ENCODE data around the gene CAMTA1. TPM values are rescaled to one million over a fixed set of nuclear protein-coding genes. Genes with fewer than 3 reads are reported as not detected.

The CAMTA1 gene
- polyA plus RNA-seq, 1 donor (not counting 4 experiments of a cell fraction or from before 2014, with no cell fraction given): 51.4 TPM

DNA sequence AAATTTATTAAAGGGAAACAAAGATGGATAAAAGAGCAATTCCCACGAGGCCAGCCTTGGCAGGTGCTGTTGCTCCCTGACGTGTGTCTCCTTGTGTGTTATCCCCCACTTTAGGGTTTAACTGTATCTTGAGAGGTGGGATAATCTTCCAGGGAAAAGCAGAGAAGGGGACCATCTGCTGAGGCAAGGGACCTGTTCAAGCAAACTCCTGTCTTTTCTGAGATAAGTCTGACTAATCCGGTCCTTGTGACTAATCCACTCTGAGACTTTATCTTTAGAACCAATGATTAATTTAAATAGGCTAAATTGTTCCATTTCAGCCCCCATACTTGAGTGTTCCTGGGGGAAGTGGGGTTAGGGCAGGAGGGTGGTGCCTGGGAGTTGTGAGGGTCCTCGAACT, 163.6 kb downstream of the CAMTA1 start:
- no peak overlapping the region for H3K4me2 ChIP-seq (ENCODE audit: control insufficient read depth, extremely low read depth, insufficient read depth, low read depth, low read length)
- H2AFZ ChIP-seq (ENCODE audit: control insufficient read depth, low read length): no peak overlapping the region
- no peaks in the 10 kb centered on the region for H3K79me2 ChIP-seq (ENCODE audit: control insufficient read depth, insufficient read depth, low read length)
- H3K27ac ChIP-seq (ENCODE audit: control insufficient read depth, insufficient read depth, low read length): no peak overlapping the region
- no peaks in the 10 kb centered on the region for H3K9me1 ChIP-seq (ENCODE audit: control insufficient read depth, extremely low read depth, insufficient read depth, low read length)
- H3K9ac ChIP-seq (ENCODE audit: control insufficient read depth, extremely low read depth, insufficient read depth, low read length): no peak overlapping the region
- no peaks in the 10 kb centered on the region for H3K9me3 ChIP-seq (ENCODE audit: control insufficient read depth, low read depth, low read length)
- no peaks in the 10 kb centered on the region for H4K20me1 ChIP-seq (ENCODE audit: control insufficient read depth, extremely low read depth, insufficient read depth, low read length)
- peaks cover 7% of the 10 kb centered on the region for H3K27me3 ChIP-seq (ENCODE audit: control insufficient read depth, extremely low read depth, insufficient read depth, low read length)
- FAIRE-seq: no peak
- dilution Hi-C loops (cut with MboI; ENCODE audit: extremely low pct_ligation_motif_present, low sequenced_read_pairs): no loop called here
- no peak for DNase-seq (ENCODE audit: low read depth, low spot score)
- H3K36me3 ChIP-seq (ENCODE audit: control insufficient read depth in 2 of 2, extremely low read depth in 1 of 2, insufficient read depth in 2 of 2, low read length in 2 of 2): no peaks in the 10 kb centered on the region
- H3K4me1 ChIP-seq (ENCODE audit: control insufficient read depth, extremely low read depth, insufficient read depth, low read length): no peaks in the 10 kb centered on the region
- no peak overlapping the region for H3K4me3 ChIP-seq (ENCODE audit: control insufficient read depth in 2 of 3, extremely low read depth in 1 of 3, insufficient read depth in 2 of 3, low read depth in 1 of 3, low read length in 3 of 3)
- no peak for TF ChIP-seq EZH2 (IDR thresholded peaks at IDR 0.05; ENCODE audit: low read length)
- TF ChIP-seq, protein P1, sequence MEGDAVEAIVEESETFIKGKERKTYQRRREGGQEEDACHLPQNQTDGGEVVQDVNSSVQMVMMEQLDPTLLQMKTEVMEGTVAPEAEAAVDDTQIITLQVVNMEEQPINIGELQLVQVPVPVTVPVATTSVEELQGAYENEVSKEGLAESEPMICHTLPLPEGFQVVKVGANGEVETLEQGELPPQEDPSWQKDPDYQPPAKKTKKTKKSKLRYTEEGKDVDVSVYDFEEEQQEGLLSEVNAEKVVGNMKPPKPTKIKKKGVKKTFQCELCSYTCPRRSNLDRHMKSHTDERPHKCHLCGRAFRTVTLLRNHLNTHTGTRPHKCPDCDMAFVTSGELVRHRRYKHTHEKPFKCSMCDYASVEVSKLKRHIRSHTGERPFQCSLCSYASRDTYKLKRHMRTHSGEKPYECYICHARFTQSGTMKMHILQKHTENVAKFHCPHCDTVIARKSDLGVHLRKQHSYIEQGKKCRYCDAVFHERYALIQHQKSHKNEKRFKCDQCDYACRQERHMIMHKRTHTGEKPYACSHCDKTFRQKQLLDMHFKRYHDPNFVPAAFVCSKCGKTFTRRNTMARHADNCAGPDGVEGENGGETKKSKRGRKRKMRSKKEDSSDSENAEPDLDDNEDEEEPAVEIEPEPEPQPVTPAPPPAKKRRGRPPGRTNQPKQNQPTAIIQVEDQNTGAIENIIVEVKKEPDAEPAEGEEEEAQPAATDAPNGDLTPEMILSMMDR (optimal IDR thresholded peaks at IDR 0.05 in 1 of 3, IDR thresholded peaks at IDR 0.05 in 1 of 3, conservative IDR thresholded peaks at IDR 0.05 in 1 of 3; ENCODE audit: extremely low read depth in 1 of 3, insufficient read depth in 2 of 3, low read length in 3 of 3): no peak

DNA sequence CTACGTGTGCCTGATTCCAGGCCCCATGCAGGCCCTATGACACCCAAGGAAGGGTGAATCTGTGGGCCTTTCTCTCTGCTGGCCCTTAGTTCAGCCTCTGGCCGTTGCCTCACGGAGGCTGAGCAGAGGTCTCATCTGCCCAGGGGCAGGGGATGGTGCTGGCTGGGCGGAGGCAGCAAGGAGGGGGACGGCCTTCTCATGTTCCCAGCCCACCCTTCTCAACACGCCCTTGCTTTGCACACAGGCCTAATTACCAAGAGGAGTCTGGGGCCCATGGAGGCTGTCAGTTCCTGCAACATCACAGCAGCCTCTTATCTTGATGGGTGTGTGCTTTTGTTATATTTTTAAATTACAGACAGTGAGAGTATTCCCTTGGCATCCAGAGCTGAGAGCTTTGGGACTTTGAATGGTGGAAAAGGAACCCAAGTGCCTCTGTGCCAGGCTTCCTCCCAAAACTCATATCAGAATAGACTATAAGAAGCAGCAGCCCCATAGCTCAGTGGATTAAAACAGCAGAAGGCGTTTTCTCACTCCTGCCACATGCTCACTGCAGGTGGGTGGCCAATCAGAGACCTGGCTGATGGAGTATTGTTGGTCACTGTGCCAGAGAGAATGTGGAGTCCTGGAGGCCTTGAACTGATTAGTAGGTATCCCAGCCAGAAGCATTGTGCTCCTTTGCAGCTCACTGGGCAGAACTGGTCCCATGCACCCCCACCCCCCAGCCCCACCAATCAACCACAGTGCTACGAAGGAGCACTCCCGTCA, 164.9 kb downstream of the CAMTA1 start:
- DNase-seq (ENCODE audit: low read depth, low spot score) (no peak), FAIRE-seq (no peak)
- no peak overlapping the region for H3K4me3 ChIP-seq (ENCODE audit: control insufficient read depth in 2 of 3, extremely low read depth in 1 of 3, insufficient read depth in 2 of 3, low read depth in 1 of 3, low read length in 3 of 3)
- H3K9ac ChIP-seq (ENCODE audit: control insufficient read depth, extremely low read depth, insufficient read depth, low read length): no peak overlapping the region
- dilution Hi-C loops (cut with MboI; ENCODE audit: extremely low pct_ligation_motif_present, low sequenced_read_pairs): no loop called here
- no peak overlapping the region for H3K27ac ChIP-seq (ENCODE audit: control insufficient read depth, insufficient read depth, low read length)
- no peaks in the 10 kb centered on the region for H3K79me2 ChIP-seq (ENCODE audit: control insufficient read depth, insufficient read depth, low read length)
- H4K20me1 ChIP-seq (ENCODE audit: control insufficient read depth, extremely low read depth, insufficient read depth, low read length): no peaks in the 10 kb centered on the region
- peaks cover 7% of the 10 kb centered on the region for H3K27me3 ChIP-seq (ENCODE audit: control insufficient read depth, extremely low read depth, insufficient read depth, low read length)
- no peaks in the 10 kb centered on the region for H3K4me1 ChIP-seq (ENCODE audit: control insufficient read depth, extremely low read depth, insufficient read depth, low read length)
- H3K9me1 ChIP-seq (ENCODE audit: control insufficient read depth, extremely low read depth, insufficient read depth, low read length): no peaks in the 10 kb centered on the region
- no peaks in the 10 kb centered on the region for H3K36me3 ChIP-seq (ENCODE audit: control insufficient read depth in 2 of 2, extremely low read depth in 1 of 2, insufficient read depth in 2 of 2, low read length in 2 of 2)
- no peak overlapping the region for H3K4me2 ChIP-seq (ENCODE audit: control insufficient read depth, extremely low read depth, insufficient read depth, low read depth, low read length)
- H2AFZ ChIP-seq (ENCODE audit: control insufficient read depth, low read length): no peak overlapping the region
- TF ChIP-seq, protein P1 (optimal IDR thresholded peaks at IDR 0.05 in 1 of 3, IDR thresholded peaks at IDR 0.05 in 1 of 3, conservative IDR thresholded peaks at IDR 0.05 in 1 of 3; ENCODE audit: extremely low read depth in 1 of 3, insufficient read depth in 2 of 3, low read length in 3 of 3): no peak
- no peak for TF ChIP-seq EZH2 (IDR thresholded peaks at IDR 0.05; ENCODE audit: low read length)
- H3K9me3 ChIP-seq (ENCODE audit: control insufficient read depth, low read depth, low read length): no peaks in the 10 kb centered on the region

Data from keratinocyte (primary cell).